ENCODE measurements around the gene GIMD1.
"Not testable (repeated sequence)": the region's sequence is repeated elsewhere in the genome, so short reads cannot be mapped to it uniquely, and the experiment has no call there.

GIMD1 gene

DNA sequence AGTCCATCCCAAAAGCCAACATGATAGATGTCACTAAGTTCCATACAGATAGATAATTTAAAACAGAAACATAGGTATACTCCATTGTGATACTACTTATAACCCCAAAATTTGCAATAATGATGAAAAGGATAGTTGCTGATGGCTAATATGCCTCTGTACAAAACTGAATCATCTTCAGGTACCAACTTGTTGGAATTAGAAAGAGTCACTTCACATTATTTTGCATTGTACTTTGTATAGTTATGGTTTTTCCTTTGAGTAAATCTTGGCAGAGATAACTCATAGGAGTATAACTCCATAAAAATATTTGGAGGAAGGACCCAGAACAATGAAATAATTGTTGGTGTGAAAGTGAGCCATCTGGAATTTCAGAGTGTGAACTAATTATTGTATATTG lies 17.6 kb downstream of the GIMD1 start:
- DNase-seq (ENCODE audit: low read depth), result no peak

DNA sequence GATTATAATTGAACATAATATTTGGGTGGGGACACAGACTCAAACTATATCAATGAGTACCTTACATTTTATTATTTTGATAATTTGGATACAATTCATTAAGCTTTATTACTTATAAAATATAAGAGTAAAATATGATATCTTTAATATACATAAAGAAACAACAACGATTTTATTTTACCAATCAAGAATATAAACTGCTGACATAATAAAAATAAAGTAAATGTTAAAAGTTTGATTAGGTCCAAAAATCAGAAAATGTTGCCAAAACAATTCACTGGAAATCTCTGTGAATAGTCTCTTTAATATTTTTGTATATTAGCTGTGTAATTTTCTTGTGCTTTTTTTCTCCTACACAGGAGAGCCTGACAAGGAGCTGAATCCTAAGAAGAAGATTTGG lies 21.4 kb downstream of the GIMD1 start:
- no peak for DNase-seq (ENCODE audit: low read depth)

DNA sequence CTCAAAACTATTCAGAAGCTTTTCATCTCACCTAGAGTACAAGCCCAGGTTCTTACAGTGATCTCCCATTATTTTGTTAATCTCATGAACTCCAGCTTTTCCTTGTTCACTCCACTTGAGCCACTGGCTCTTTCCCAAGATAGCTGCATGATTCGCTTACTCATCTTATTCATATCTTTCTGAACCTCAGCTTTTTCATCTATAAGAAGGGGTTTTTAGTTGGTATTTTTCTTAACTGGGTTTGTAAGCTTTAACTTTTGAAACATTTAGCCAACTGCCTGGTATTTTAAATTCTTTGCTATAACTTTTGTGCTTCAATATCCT lies 24.0 kb downstream of the GIMD1 start:
- DNase-seq (ENCODE audit: low read depth), result no peak

DNA sequence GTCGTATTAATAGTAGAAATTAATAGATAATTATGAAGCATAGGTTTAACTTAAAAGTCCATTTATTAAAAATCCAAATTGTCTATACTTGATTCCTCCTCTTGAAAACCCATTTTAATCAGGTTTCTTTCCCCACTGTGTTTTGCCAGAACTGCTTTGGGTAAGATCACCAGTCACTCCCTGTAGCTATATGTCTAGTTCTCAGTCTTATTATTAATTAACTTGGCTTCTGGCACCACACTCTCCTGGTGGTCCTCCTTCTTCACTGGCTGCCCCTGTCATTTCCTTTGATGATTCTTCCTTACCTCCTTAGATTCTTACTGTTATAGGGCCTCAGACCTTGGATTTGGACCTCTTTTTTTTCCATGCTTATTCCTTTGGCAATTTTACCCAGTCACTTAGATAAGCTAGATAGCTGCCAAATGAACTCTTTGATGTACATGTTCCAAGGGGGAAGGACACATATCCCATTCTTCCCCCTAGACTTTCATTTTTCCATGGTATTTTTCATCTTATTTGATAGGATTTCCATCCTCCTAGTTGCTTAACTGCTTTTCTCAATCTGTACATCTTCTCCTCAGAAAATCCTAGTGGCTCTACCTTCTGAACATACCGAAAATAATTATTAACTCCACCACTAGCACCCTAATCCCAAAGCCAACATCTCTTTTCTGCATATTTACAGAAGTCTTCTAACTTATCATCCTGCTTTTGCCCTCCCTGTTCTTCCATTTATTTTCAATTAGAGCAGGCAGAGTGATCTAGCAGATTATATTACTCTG lies 24.5 kb downstream of the GIMD1 start:
- DNase-seq (ENCODE audit: low read depth), result no peak

DNA sequence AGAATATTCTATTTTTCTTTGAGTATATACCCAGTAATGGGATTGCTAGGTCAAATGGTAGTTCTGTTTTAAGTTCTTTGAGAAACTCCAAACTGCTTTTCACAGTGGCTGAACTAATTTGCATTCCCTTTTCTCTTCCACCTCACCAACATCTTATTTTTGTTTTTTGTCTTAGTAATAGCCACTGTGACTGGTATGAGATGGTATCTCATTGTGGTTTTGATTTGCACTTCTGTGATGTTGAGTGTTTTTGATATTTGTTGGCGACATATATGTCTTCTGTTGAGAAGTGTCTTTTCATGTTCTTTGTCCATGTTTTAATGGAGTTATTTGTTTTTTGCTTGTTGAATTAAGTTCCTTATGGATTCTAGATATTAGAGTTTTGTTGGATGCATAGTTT lies 27.8 kb downstream of the GIMD1 start:
- DNase-seq (ENCODE audit: low read depth), result peak; percentile 7

DNA sequence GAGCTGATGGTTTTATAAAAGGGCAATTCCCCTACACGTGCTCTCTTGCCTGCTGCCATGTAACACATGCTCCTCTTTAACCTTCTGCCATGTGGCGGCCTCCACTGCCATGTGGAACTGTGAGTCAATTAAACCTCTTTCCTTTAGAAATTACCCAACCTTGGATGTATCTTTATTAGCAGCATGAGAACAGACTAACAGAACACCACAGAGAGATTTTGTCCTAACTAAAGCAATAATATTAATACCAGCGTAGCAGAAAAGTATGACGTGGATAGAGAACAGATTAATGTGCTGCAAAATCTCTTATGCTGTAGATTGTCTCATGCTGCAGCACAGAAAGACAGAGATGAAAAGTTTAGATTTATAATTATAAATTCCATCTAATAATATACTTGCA lies 29.1 kb downstream of the GIMD1 start:
- no peak for DNase-seq (ENCODE audit: low read depth)

DNA sequence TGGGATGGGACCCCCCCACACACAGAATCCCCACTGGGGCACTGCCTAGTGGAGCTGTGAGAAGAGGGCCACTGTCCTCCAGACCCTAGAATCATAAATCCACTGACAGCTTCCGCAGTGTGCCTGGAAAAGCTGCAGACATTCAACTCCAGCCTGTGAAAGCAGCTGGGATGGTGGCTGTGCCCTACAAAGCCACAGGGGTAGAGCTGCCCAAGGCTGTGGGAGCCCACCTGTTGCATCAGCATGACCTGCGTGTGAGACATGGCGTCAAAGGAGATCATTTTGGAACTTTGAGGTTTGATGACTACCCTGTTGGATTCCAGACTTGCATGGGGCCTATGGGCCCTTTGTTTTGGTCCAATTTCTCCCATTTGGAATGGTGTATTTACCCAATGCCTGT lies 29.9 kb downstream of the GIMD1 start:
- no peak for DNase-seq (ENCODE audit: low read depth)

DNA sequence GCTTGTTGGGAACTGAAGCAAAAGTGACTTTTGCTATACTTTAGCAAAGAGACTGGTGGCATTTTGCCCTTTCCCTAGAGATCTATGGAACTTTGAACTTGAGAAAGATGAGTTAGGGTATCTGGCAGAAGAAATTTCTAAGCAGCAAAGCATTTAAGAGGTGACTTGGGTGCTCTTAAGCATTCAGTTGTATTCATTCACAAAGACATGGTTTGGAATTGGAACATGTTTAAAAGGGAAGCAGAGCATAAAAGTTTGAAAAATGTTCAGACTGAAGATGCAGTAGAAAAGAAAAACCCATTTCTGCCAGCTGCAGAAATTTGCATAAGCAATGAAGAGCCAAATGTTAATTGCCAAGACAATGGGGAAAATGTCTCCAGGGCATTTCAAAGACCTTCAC lies 30.7 kb downstream of the GIMD1 start:
- DNase-seq (ENCODE audit: low read depth), result no peak

DNA sequence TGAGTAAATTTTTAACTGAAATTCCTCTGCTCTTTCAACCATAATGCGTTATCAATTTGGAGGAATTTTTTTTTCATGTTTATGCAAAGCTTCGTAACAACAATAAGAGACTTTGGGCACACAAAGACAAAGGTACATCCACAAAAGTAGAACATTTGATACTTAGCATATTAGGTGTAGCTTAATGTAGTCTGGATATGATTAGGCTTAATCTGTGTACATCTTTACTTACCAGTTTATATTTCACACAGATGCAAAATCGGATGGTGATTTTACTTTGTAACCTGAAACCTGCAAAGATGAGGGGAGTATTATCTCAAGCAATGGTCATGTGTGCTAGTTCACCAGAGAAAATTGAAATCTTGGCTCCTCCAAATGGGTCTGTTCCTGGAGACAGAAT lies 32.0 kb downstream of the GIMD1 start:
- DNase-seq (ENCODE audit: low read depth), result no peak

DNA sequence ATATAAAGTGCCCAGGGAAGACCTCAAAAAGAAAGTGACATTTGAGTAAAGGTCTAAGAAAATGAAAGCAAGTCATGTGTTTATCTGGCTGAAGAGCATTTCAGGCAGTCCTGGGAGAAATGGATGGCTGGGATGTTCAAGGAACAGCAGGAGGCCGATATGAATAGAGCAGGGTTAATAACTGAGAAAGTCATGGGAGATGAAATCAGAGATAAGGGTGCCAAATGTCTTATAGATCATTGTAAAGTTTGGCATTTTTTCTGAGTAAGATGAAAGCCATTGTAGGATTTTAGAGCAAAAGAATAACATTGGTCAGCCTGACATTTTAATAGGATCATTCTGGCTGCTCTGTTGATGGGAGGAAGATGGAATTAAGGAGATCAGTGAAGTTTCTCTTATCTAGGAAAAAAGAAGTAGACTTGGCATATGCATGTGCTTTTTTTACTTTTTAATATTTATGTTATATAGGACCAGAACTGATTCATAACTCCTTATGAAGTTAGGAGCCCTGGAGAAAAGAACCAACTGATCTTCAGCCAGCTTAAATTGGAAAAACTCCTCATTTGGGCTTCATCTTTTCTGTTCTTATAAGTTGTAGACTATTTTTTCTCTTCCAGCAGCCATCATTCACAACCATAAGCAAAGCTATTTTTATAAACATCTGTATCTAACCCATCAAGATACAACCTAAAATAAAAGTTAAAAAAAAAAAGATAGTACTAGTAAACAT lies 33.7 kb downstream of the GIMD1 start:
- DNase-seq (ENCODE audit: low read depth), result no peak

DNA sequence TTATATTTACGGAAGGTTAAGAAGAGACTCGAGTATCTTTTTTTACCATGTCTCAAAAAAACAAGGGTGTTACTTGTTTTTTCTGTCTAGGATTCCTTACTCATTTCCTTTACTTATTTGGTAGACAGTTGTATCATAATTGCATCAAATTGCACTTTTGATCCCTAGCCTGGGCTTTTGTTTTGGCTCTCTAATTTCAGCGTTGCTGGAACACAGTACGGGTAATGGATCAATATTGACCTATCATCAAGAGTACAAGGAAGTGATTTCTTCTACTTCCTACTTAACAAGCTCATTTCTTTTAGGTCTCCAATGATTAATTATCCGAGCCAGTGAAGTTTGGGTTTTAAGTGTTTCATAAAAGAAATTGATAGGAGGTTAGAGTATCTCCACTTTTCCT lies 35.4 kb downstream of the GIMD1 start:
- DNase-seq (ENCODE audit: low read depth), result no peak

DNA sequence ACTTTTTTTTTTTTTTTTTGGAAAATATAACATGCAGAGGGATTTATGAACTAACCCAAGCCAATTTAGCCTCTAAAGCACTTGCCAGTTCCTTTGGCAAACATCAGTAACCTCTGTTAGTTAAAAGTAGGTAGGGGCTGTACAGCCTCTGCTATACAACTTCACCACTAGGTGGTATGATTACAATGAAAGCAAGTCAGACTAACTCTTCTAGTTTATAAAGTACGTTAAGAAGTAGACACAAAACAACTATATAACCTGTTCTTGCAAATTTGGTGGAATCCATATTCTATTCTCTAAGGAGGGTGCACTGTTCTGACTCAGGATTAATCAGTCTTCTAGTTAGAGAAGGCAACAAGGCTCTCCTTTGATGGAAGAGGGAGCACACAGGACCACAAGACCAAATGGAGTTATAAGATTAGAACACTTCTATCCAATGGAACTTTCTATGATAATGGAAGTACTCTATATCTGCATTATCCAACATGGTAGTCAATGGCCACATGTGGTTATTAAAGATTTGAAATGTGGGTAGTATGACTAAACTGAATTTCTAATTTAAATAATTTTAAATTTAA lies 39.4 kb downstream of the GIMD1 start:
- DNase-seq (ENCODE audit: low read depth), result peak; percentile 59

DNA sequence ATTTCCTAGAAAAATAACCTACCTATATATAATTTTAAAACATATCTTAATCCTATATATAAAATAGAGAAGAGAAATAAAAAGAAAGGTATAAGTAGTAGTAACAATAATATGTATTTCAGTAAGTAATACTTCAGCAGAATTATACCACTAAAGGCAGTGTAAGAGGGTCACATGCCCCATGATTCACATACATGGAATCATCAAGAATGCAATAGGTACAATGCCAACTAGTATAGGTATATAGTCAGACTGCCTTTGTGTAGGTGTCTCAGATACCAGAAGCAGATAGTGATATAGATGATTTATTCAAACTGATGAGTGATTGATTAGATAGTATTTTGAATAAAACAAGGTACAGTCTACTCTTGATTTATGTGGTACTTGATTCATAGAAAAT lies 42.8 kb downstream of the GIMD1 start:
- DNase-seq (ENCODE audit: low read depth), result no peak

DNA sequence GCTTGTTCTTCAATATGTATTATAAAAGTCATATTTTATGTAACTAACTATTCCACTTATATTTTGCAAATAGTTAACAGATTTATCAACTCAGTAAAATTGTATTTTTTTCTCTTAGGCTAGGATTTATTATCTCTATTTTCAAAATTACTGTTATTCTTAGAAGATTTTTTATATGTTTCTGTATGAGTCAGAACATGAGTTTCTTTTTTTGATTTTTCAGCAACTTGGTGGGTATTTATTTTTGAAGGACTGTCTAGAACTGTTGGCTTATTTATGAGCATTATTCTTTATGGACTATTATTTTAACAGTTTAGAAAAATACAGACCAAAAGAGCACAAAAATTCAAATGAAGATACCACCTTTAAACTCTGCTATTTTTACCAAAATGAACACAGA lies 45.5 kb downstream of the GIMD1 start:
- no peak for DNase-seq (ENCODE audit: low read depth)

DNA sequence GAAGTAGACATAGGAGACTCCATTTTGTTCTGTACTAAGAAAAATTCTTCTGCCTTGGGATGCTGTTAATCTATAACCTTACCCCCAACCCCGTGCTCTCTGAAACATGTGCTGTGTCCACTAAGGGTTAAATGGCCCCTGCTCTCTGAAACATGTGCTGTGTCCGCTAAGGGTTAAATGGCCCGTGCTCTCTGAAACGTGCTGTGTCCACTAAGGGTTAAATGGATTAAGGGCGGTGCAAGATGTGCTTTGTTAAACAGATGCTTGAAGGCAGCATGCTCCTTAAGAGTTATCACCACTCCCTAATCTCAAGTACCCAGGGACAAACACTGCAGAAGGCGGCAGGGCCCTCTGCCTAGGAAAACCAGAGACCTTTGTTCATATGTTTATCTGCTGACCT lies 46.8 kb downstream of the GIMD1 start:
- not testable (repeated sequence) for DNase-seq (ENCODE audit: low read depth)

DNA sequence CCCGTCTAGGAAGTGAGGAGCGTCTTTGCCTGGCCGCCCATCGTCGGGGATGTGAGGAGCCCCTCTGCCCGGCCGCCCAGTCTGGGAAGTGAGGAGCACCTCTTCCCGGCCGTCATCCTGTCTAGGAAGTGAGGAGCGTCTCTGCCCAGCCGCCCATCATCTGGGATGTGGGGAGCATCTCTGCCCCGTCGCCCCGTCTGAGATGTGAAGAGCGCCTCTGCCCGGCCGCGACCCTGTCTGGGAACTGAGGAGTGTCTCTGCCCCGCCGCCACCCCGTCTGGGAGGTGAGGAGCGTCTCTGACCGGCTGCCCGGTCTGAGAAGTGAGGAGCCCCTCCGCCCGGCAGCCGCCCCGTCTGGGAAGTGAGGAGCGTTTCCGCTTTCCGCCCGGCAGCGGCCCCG lies 47.4 kb downstream of the GIMD1 start:
- not testable (repeated sequence) for DNase-seq (ENCODE audit: low read depth)

DNA sequence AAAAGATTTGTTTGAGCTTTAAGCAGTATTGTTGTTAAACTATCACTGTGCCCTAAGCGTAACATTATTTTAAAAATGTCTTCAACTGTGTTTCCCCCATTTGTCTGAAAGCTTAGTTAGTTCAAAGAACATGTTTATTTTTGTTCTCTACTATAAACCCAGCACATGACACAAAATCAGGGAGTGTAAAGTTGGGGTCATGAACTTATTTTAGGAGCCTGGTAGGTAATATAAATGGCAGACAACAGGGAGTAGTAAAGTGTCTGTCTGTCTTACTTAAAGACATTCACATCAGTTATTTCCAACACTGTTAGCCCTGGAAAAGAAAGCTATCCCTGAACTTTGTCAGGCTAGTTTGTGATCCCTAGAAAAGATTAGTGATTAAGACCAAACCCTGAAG lies 48.3 kb downstream of the GIMD1 start:
- DNase-seq (ENCODE audit: low read depth), result no peak

DNA sequence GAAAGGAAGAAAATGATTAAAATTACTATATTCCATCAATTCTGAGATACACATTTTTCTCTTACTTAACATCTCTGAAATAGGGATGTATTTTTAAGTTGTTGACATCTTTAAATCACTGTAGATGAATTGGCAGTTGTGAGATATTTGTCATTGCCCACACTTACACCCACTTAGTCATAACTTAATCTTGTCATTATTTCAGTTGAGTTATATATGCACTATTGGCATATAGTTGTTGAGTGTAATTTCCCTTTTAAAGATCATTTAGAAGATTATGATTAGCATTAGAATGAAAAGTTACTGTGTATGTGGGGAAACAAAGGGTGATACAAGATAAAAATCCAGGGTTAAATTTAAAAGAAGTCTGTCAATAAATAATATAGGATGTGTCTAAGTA lies 50.1 kb downstream of the GIMD1 start:
- DNase-seq (ENCODE audit: low read depth), result no peak

DNA sequence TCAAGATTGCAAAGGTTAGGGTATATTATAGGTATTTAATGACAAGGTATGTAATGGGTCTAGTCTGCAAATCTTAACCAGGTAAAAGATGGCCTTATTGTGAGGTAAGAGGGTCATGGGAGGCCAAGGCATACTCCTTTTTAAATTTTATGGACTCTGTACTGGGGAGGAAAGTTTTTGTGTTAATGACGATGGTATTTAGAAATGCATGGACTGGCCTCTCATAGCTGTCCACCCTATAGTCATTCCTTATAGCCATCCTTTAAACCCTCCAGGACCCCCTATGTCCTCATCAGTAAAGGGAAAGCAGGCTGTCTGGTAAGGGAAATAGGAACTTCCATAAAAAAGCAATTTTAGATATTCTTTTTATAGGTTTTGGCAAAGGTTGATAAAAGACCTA lies 50.8 kb downstream of the GIMD1 start:
- DNase-seq (ENCODE audit: low read depth), result no peak

DNA sequence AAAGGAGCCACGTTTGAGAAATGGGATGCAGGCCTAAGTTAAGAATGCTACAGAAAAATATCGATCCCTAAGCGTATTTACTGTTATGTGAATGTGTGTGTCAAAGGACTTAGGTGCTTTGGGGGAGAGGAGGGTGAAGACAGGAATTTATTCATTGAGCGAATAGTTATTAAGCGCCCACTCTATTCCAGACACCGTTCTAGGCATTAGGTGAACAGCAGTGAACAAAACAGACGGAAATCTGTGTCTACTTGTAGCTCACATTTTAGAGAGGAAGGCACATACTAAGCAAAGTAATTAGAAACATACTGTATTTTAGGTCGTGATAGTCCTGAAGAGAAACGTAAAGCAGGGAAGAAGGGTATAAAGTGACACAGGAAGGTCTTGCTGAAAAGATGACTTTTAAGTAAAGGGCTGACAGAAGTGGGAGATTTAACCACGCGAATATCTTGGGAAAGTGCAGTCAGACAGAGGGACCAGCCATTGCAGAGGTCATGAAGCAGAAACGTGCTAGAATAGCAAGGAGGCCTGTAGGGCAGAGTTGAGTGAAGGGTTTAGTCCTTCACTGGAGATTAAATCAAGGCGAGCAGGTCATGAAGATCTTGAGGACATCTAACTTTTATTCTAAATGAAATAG lies 51.7 kb downstream of the GIMD1 start:
- no peak for DNase-seq (ENCODE audit: low read depth)

DNA sequence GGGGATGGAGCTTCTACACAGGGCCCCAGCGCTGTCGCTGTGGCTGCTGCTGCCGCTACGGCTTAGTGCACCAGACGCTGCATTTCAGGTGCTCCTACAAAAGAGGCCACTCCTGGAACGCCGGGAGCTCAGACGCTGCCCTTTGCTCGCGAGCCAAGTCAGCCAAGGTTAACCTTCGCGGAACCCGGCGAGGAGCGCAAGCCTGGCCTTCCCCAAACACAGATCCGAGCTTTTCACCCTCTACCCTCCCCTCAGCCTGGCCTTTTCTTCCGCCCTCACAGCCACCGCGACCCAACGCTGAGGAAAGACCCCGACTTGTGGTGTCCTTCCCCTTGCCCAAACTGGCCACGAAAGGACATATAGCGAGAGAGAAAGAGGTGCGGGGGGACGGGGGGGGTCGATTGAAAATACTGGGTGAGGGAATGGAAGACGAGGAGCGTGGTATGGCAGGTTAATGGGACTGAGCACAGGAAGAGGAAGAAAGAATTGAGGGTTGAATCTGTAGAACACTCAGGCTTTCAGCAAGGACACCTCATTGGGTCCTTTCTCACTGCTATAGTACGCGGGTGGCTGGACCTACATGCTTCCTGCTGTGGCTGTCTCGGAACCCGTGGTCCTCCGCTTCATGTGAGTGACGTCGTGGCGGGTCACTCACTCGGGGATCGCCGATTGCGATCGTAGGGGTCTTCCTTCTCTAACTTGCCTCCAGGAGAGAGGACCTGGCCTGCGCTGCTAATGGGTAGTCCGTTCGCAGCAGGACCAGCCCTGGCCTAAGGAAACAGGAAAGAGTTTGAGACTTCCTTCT lies 52.4 kb downstream of the GIMD1 start, which contains the start of the genes AIMP1 and TBCK:
AIMP1 (plus strand) TSS at position 583 of the 805 bp plus-strand sequence. CDS start 8,460 bp downstream, outside the sequence.
TBCK (minus strand) TSS at position 242 of the 805 bp plus-strand sequence. CDS start 7,249 bp downstream, outside the sequence.
- peak; percentile 92 for DNase-seq (ENCODE audit: low read depth)

DNA sequence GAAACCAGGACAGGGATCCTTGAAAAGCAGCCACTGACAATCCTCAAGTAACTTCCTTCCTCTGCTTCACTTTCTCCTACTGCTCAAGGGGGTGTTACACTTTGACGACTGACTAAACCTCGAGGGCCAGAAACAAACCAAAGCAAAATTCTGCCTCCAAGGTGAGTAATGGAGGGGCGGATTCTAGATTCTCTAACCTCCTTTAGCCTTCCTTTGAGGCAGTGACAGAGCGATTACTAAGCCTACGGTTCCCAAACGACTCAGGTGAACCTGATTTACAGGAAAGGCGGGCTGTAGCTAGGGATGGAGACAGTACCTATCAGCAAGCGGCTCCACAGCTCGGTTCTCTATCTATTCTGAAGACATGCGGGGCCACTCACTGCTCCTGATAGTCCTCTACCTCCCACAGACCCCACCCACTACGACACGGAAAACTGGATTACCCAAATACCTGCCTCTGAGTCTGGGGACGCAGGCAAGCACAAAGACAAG lies 53.1 kb downstream of the GIMD1 start:
- peak; percentile 83 for DNase-seq (ENCODE audit: low read depth)

Measured in ELR (cell line).